GM23338 (cell line): ENCODE measurements around the gene PPTC7. TPM values are rescaled to one million over a fixed set of nuclear protein-coding genes. Genes with fewer than 3 reads are reported as not detected.

Source experiments
- ATAC-seq: fragments of 200-7000 bp; cut with Tn5 transposase; 3 replicates; pipeline ENCODE4 v1.9.1; 2020
- DNase-seq: peaks from one replicate; pipeline ENCODE4 v3.0.0-alpha.2; 2015; ENCODE audit warnings: low spot score
- H2AFZ ChIP-seq: fragments of 200-600 bp; sonication (generic); 2 replicates; pipeline ENCODE4 v1.8.0; 2016; ENCODE audit warnings: antibody characterized with exemption, mild to moderate bottlenecking, moderate library complexity
- H3F3A ChIP-seq: fragments of 200-600 bp; sonication (generic); replicated peaks from 2 replicates; pipeline ENCODE4 v1.8.0; 2017; ENCODE audit warnings: antibody characterized with exemption, mixed run types, low read depth
- H3K27ac ChIP-seq: fragments of 200-600 bp; sonication (generic); 2 replicates; pipeline ENCODE4 v1.6.1; 2016; ENCODE audit warnings: low read depth
- H3K27me3 ChIP-seq: fragments of 200-600 bp; sonication (generic); 2 replicates; pipeline ENCODE4 v1.8.0; 2016; ENCODE audit warnings: mild to moderate bottlenecking, mixed run types, moderate library complexity; ENCODE audit not compliant: insufficient read depth
- H3K36me3 ChIP-seq: fragments of 200-600 bp; sonication (generic); 2 replicates; pipeline ENCODE4 v1.8.0; 2016; ENCODE audit warnings: mild to moderate bottlenecking; ENCODE audit not compliant: insufficient read depth
- H3K4me1 ChIP-seq: fragments of 200-600 bp; sonication (generic); 2 replicates; pipeline ENCODE4 v1.8.0; 2016; ENCODE audit warnings: mild to moderate bottlenecking, moderate library complexity; ENCODE audit not compliant: insufficient read depth
- H3K4me2 ChIP-seq: fragments of 200-600 bp; sonication (generic); 2 replicates; pipeline ENCODE4 v1.7.1; 2017; ENCODE audit warnings: mixed run types
- H3K4me3 ChIP-seq: fragments of 200-600 bp; sonication (generic); 2 replicates; pipeline ENCODE4 v1.6.1; 2016; ENCODE audit warnings: mixed run types
- H3K79me2 ChIP-seq: fragments of 200-600 bp; sonication (generic); replicated peaks from 2 replicates; pipeline ENCODE4 v1.8.0; 2017; ENCODE audit warnings: mild to moderate bottlenecking; ENCODE audit not compliant: insufficient read depth
- H3K9me2 ChIP-seq: fragments of 200-600 bp; sonication (generic); 2 replicates; pipeline ENCODE4 v1.8.0; 2017; ENCODE audit not compliant: insufficient read depth
- H4K20me1 ChIP-seq: fragments of 200-600 bp; sonication (generic); replicated peaks from 2 replicates; pipeline ENCODE4 v1.8.0; 2017; ENCODE audit warnings: mild to moderate bottlenecking; ENCODE audit not compliant: insufficient read depth
- H3K27ac Mint-ChIP-seq: 2 replicates; pipeline ENCODE4 v1.8.0; 2020; ENCODE audit warnings: inconsistent platforms, mild to moderate bottlenecking, moderate library complexity, mixed read lengths
- H3K27me3 Mint-ChIP-seq: 3 replicates; pipeline ENCODE4 v1.8.0; 2022; ENCODE audit warnings: low read depth, mild to moderate bottlenecking, moderate library complexity, mixed read lengths, inconsistent platforms; ENCODE audit not compliant: insufficient read depth, poor library complexity
- H3K36me3 Mint-ChIP-seq: 3 replicates; pipeline ENCODE4 v1.8.0; 2021; ENCODE audit warnings: low read depth, mild to moderate bottlenecking, inconsistent platforms, moderate library complexity, mixed read lengths
- H3K4me1 Mint-ChIP-seq: 3 replicates; pipeline ENCODE4 v1.8.0; 2020; ENCODE audit warnings: mild to moderate bottlenecking, inconsistent platforms, mixed read lengths
- H3K4me3 Mint-ChIP-seq: 3 replicates; pipeline ENCODE4 v1.8.0; 2021; ENCODE audit warnings: moderate library complexity, mild to moderate bottlenecking, inconsistent platforms, mixed read lengths
- H3K9me3 Mint-ChIP-seq: 3 replicates; pipeline ENCODE4 v1.8.0; 2020; ENCODE audit warnings: moderate library complexity, mild to moderate bottlenecking, inconsistent platforms, mixed read lengths
- CREB1 ChIP-seq: fragments of 250-450 bp; sonication (Bioruptor Pico); IDR thresholded peaks from 2 replicates; pipeline ENCODE4 v1.5.0; 2020; ENCODE audit warnings: low read depth, mild to moderate bottlenecking, moderate library complexity
- CTCF ChIP-seq, 2 experiments: fragments of 200-600 bp in 1 of 2; sonication (generic) in 1 of 2; conservative IDR thresholded peaks; 2 replicates each; pipeline versions ENCODE4 v1.5.1 to v1.6.1; 2016 to 2017; ENCODE audit warnings: antibody characterized with exemption in 2 of 2, low read depth in 2 of 2, mild to moderate bottlenecking in 2 of 2, moderate library complexity in 1 of 2
- ETS1 ChIP-seq: IDR thresholded peaks from 2 replicates; pipeline ENCODE4 v1.6.1; 2016; ENCODE audit warnings: antibody characterized with exemption
- EZH2 ChIP-seq: fragments of 200-600 bp; sonication (generic); IDR thresholded peaks from one replicate; pipeline ENCODE4 v1.8.0; 2017; ENCODE audit warnings: antibody characterized with exemption, mild to moderate bottlenecking, low read depth; ENCODE audit not compliant: unreplicated experiment
- EZH2phosphoT487 ChIP-seq: fragments of 200-600 bp; sonication (generic); IDR thresholded peaks from one replicate; pipeline ENCODE4 v1.8.1; 2018; ENCODE audit warnings: antibody characterized with exemption; ENCODE audit not compliant: unreplicated experiment
- JUNB ChIP-seq: IDR thresholded peaks from one replicate; pipeline ENCODE4 v1.6.1; 2016; ENCODE audit warnings: antibody characterized with exemption; ENCODE audit not compliant: unreplicated experiment
- NANOG ChIP-seq: IDR thresholded peaks from 2 replicates; pipeline ENCODE4 v1.6.1; 2016; ENCODE audit warnings: antibody characterized with exemption, borderline replicate concordance
- POLR2AphosphoS5 ChIP-seq: IDR thresholded peaks from 2 replicates; pipeline ENCODE4 v1.6.1; 2016; ENCODE audit warnings: antibody characterized with exemption, low read depth
- REST ChIP-seq: IDR thresholded peaks from one replicate; pipeline ENCODE4 v1.6.1; 2018; ENCODE audit warnings: antibody characterized with exemption; ENCODE audit not compliant: unreplicated experiment
- STAT1 ChIP-seq: IDR thresholded peaks from one replicate; pipeline ENCODE4 v1.6.1; 2016; ENCODE audit warnings: antibody characterized with exemption; ENCODE audit not compliant: unreplicated experiment
- ZNF114 ChIP-seq: fragments of 250-450 bp; sonication (Bioruptor Pico); IDR thresholded peaks from 2 replicates; pipeline ENCODE4 v1.5.0; 2020; ENCODE audit warnings: mild to moderate bottlenecking, moderate library complexity
- ZNF331 ChIP-seq: fragments of 250-450 bp; sonication (Bioruptor Pico); IDR thresholded peaks from 2 replicates; pipeline ENCODE4 v1.5.0; 2020; ENCODE audit warnings: low read depth, mild to moderate bottlenecking, moderate library complexity
- ZNF462 ChIP-seq: fragments of 250-450 bp; sonication (Bioruptor Pico); IDR thresholded peaks from 2 replicates; pipeline ENCODE4 v1.5.0; 2020; ENCODE audit warnings: mild to moderate bottlenecking, moderate library complexity
- polyA plus RNA-seq: library from polyadenylated mRNA; unstranded; fragments of >200 nt; fragmentation: Nextera tagmentation; extraction: Ambion mirVana; gene quantifications from 2 replicates; pipeline ENCODE4 v1.2.1, GENCODE V29; 2016
- total RNA-seq: library from RNA; depleted of rRNA; stranded (reverse); fragments of >200 nt; shearing (Covaris generic); gene quantifications from 2 replicates; pipeline ENCODE4 v1.2.3, GENCODE V29; 2014

The PPTC7 gene
- total and polyA plus RNA-seq, 2 experiments from 2014 or later: 7.5 to 17.5 TPM

- DNase-seq: no peak
- TF ChIP-seq EZH2phosphoT487 (no peak), ZNF462 (CRISPR knock-in tag) (no peak), STAT1 (no peak), CTCF (conservative IDR thresholded peaks at IDR 0.05; ENCODE audit: low read depth in 2 of 2) (no peak), NANOG (no peak), EZH2 (no peak), ETS1 (no peak), ZNF114 (CRISPR knock-in tag) (no peak), CREB1 (no peak), REST (no peak), ZNF331 (CRISPR knock-in tag) (no peak), JUNB (no peak), POLR2AphosphoS5 (no peak)
- Histone ChIP-seq H3K9me2 (no peaks in the 10 kb centered on the region), H3K79me2 (no peaks in the 10 kb centered on the region), H3F3A (no peaks in the 10 kb centered on the region), H3K27me3 (no peaks in the 10 kb centered on the region), H3K4me3 (no peak overlapping the region), H3K4me2 (no peak overlapping the region), H3K36me3 (no peaks in the 10 kb centered on the region), H2AFZ (no peak overlapping the region), H3K4me1 (no peaks in the 10 kb centered on the region), H3K27ac (no peak overlapping the region), H4K20me1 (no peaks in the 10 kb centered on the region)
- no peaks in the 10 kb centered on the region for H3K4me1 Mint-ChIP-seq
- H3K9me3 Mint-ChIP-seq: no peaks in the 10 kb centered on the region; the same call in 2 of the 3 replicates
- H3K36me3 Mint-ChIP-seq: no peaks in the 10 kb centered on the region
- H3K27me3 Mint-ChIP-seq: peaks cover 3% of the 10 kb centered on the region
- H3K4me3 Mint-ChIP-seq: no peak overlapping the region
- ATAC-seq: no peak
- H3K27ac Mint-ChIP-seq: no peak overlapping the region
Measured at GRCh38 chr12:110597885-110598284, 14.8 kb upstream of the PPTC7 start.
